Measurements from ENCODE around the gene MORF4L1. TPM values are rescaled to one million over a fixed set of nuclear protein-coding genes. Genes with fewer than 3 reads are reported as not detected.
A peak's percentile ranks its signal among the peaks of the same experiment; 100 is the strongest.

MORF4L1 gene
- total RNA-seq, 1 experiment from 2014 or later, result 146 TPM

DNA sequence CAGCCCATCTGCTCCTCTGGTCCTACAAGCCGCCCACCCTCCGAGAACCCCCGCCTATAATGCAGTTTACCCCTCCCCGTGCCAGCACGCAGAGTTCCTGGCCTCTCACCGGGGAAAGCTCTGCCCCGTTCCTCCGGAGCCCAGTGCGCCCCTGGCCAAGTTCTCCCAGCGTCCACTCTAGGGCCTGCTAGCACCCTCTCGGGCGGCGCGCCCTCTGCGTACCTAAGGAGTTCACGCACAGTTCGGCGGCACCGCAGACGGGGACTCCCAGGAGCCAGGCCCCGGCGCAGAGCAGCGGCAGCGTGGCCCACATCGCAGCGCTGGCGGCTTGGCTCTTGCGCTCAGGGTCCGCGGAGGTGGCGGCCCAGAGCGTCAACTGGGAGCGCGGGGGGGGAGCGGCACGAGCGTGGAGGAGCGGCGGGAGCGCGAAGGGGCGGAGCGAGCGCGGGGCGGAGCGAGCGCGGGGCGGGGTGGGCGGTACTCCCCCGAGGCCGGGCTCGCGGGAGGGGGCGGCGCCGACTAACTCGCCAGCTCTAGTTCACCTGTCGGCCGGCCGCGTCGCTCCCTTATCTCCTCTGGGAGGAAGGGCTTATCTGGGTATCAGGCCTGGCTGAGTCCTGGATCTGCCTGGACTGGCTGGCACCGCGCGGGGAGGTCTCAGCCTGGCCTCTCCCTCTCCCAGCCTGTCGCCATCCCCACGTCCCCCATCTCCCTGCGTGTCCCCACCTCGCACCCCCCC is 72.1 kb downstream of the MORF4L1 start, which contains the start of gene CTSH:
CTSH (minus strand) TSS at position 378 of the 739 bp plus-strand sequence; CDS start at position 313, 65 bp downstream.
- Histone ChIP-seq H2AFZ (ENCODE audit: low read length) (peak within 1 kb of the TSS; percentile 52), H3K27ac (ENCODE audit: low read length) (no peak within 1 kb of the TSS)

DNA sequence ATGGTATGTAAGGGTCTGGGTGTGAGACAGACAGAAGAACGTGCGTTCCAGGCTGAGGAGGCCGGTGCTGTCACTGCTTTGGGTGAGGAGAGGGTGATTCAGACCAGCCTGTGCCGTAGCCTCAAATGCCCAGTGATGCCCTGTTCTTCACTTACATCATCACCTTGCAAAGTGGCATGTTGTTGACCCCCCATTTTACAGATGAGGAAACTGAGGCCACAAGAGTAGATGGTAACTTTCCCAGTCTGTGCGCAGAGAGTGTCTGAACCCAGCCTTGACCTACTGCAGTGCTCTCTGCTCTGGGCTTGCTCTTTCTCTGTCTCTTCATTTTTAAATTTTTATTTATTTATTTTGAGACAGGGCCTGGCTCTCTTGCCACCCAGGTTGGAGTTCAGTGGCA is 73.8 kb downstream of the MORF4L1 start:
- H3K4me1 ChIP-seq (ENCODE audit: low read length), result peaks cover 26% of the 10 kb centered on the region
- H3K4me3 ChIP-seq (ENCODE audit: low read length), result no peak overlapping the region
- no peaks in the 10 kb centered on the region for H3K36me3 ChIP-seq (ENCODE audit: insufficient read depth, low read length)
- H3K27me3 ChIP-seq (ENCODE audit: low read length), result no peaks in the 10 kb centered on the region
- no peaks in the 10 kb centered on the region for H3K9me3 ChIP-seq (ENCODE audit: low read length)
- H3K9ac ChIP-seq (ENCODE audit: low read length), result no peak overlapping the region
- H4K20me1 ChIP-seq (ENCODE audit: insufficient read depth, low read depth, low read length), result no peaks in the 10 kb centered on the region
- no peak overlapping the region for H2AFZ ChIP-seq (ENCODE audit: low read length)
- H3K27ac ChIP-seq (ENCODE audit: low read length), result no peak overlapping the region
- no peak overlapping the region for H3K4me2 ChIP-seq (ENCODE audit: low read depth, low read length, poor library complexity, severe bottlenecking)
- H3K79me2 ChIP-seq (ENCODE audit: low read length), result no peaks in the 10 kb centered on the region
- no peak for DNase-seq
- H3K9me2 ChIP-seq (replicated peaks; ENCODE audit: insufficient read depth, low read length), result no peaks in the 10 kb centered on the region

More for the DNA sequence above, 72.1 kb downstream of the MORF4L1 start, which contains the start of gene CTSH:
- Histone ChIP-seq H3K27me3 (ENCODE audit: low read length) (no peaks in the 10 kb centered on the region), H3K9me3 (ENCODE audit: low read length) (no peaks in the 10 kb centered on the region), H3K9ac (ENCODE audit: low read length) (peak within 1 kb of the TSS; percentile 69), H3K36me3 (ENCODE audit: insufficient read depth, low read length) (no peaks in the 10 kb centered on the region), H4K20me1 (ENCODE audit: insufficient read depth, low read depth, low read length) (no peaks in the 10 kb centered on the region), H3K4me3 (ENCODE audit: low read length) (peak within 1 kb of the TSS; percentile 71), H3K79me2 (ENCODE audit: low read length) (no peaks in the 10 kb centered on the region), H3K4me2 (ENCODE audit: low read depth, low read length, poor library complexity, severe bottlenecking) (peak within 1 kb of the TSS; percentile 83), H3K9me2 (replicated peaks; ENCODE audit: insufficient read depth, low read length) (no peaks in the 10 kb centered on the region), H3K4me1 (ENCODE audit: low read length) (peaks cover 26% of the 10 kb centered on the region)
- DNase-seq, result peak; percentile 89

DNA sequence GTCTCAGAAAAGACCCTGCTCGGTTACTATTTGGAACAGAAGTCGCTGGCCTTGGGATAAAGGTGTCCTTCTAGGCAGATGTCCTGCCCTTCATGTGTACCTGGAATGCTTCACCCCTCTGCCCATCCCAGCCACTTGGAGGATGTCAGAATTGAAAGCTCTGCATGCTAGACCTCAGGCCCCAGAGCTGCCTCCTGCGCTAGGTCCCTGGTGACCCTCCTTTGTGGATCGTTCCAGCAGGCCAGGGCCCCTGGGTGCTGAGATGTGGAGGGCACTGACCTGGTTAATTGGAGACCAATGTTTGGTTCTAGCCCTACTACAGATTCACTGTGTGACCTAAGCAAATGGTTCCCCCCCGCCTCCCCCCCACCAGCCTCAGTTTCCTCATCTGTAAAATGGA is 74.8 kb downstream of the MORF4L1 start:
- Histone ChIP-seq H4K20me1 (ENCODE audit: insufficient read depth, low read depth, low read length) (no peaks in the 10 kb centered on the region), H3K4me3 (ENCODE audit: low read length) (no peak overlapping the region), H3K79me2 (ENCODE audit: low read length) (no peaks in the 10 kb centered on the region), H3K9me2 (replicated peaks; ENCODE audit: insufficient read depth, low read length) (no peaks in the 10 kb centered on the region), H3K4me1 (ENCODE audit: low read length) (peaks cover 27% of the 10 kb centered on the region), H3K9me3 (ENCODE audit: low read length) (no peaks in the 10 kb centered on the region), H3K9ac (ENCODE audit: low read length) (no peak overlapping the region), H3K36me3 (ENCODE audit: insufficient read depth, low read length) (no peaks in the 10 kb centered on the region), H2AFZ (ENCODE audit: low read length) (no peak overlapping the region), H3K4me2 (ENCODE audit: low read depth, low read length, poor library complexity, severe bottlenecking) (no peak overlapping the region), H3K27ac (ENCODE audit: low read length) (no peak overlapping the region), H3K27me3 (ENCODE audit: low read length) (no peaks in the 10 kb centered on the region)
- no peak for DNase-seq

Small RNA genes within 50 kb of the gene (small RNA-seq; reads per million reads assigned to genes)
- gene RNU6-415P, result not detected

Other genes with a start within 250 kb of the MORF4L1 start
- gene CHRNB4, start 231.7 kb upstream of the MORF4L1 start, total RNA-seq (2014; rRNA removed; shearing (Covaris generic); ENCODE audit: low replicate concordance), result not detected in 2 replicates
- gene ADAMTS7, start 61.4 kb upstream of the MORF4L1 start, total RNA-seq (2014; rRNA removed; shearing (Covaris generic); ENCODE audit: low replicate concordance), result 0.29 and 0.75 TPM in 2 replicates
- 61.0 and 76.4 TPM in 2 replicates for gene CTSH, start 72.2 kb downstream of the MORF4L1 start, total RNA-seq (2014; rRNA removed; shearing (Covaris generic); ENCODE audit: low replicate concordance)
- 3.6 and 10.5 TPM in 2 replicates for gene RASGRF1, start 217.9 kb downstream of the MORF4L1 start, total RNA-seq (2014; rRNA removed; shearing (Covaris generic); ENCODE audit: low replicate concordance)